ENCODE results near the gene CFAP99.
A peak's percentile ranks its signal among the peaks of the same experiment; 100 is the strongest.

CFAP99 gene

GRCh38 chr4:2469192-2469984, 50.6 kb downstream of the CFAP99 start:
- Histone ChIP-seq H3K4me3 (ENCODE audit: low read length, poor library complexity, severe bottlenecking) (peak overlapping the region; percentile 96), H2AFZ (ENCODE audit: low read length) (0 out of 2 replicates have a peak overlapping the region, but pooled peaks have one; percentile 7), H3K36me3 (ENCODE audit: insufficient read depth, low read length) (peaks cover 17% of the 10 kb centered on the region; the same call in 1 of the 2 replicates), H4K20me1 (ENCODE audit: insufficient read depth, low read length, poor library complexity, severe bottlenecking) (peaks cover 53% of the 10 kb centered on the region), H3K9ac (ENCODE audit: low read depth, low read length, poor library complexity, severe bottlenecking) (peak overlapping the region; percentile 99), H3K4me1 (ENCODE audit: insufficient read depth, low read length, poor library complexity, severe bottlenecking) (peaks cover 35% of the 10 kb centered on the region), H3K79me2 (ENCODE audit: insufficient read depth, low read length) (peaks cover 67% of the 10 kb centered on the region), H3K4me2 (ENCODE audit: low read depth, low read length, poor library complexity, severe bottlenecking) (peak overlapping the region; percentile 89), H3F3A (ENCODE audit: low read depth) (no peaks in the 10 kb centered on the region), H3K9me2 (replicated peaks; ENCODE audit: low read depth, low read length) (no peaks in the 10 kb centered on the region), H3K27me3 (ENCODE audit: insufficient read depth, low read length, poor library complexity, severe bottlenecking) (peaks cover 3% of the 10 kb centered on the region), H3K9me3 (ENCODE audit: insufficient read depth, low read depth, low read length) (no peaks in the 10 kb centered on the region)
- TF ChIP-seq EZH2phosphoT487 (IDR thresholded peaks at IDR 0.05; ENCODE audit: borderline replicate concordance) (no peak), CTCF (conservative IDR thresholded peaks at IDR 0.05; ENCODE audit: low read length) (no peak)

DNA sequence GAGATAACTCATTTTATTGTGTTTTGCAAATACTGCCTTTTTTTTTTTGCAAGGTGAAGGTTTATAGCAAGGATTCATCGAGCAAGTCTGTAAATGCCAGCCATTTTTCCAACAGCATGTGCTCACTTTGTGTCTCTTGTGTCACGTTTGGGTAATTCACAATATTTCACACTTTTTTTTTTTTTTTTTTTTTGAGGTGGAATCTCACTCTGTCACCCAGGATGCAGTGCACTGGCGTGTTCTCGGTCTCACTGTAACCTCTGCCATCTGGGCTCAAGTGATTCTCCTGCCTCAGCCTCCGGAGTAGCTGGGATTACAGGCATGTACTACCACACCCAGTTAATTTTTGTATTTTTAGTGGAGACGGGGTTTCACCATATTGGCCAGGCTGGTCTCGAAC, 52.0 kb downstream of the CFAP99 start:
- H2AFZ ChIP-seq (ENCODE audit: low read length) = no peak overlapping the region
- peaks cover 66% of the 10 kb centered on the region for H4K20me1 ChIP-seq (ENCODE audit: insufficient read depth, low read length, poor library complexity, severe bottlenecking)
- peaks cover 81% of the 10 kb centered on the region for H3K79me2 ChIP-seq (ENCODE audit: insufficient read depth, low read length)
- H3K9me3 ChIP-seq (ENCODE audit: insufficient read depth, low read depth, low read length) = no peaks in the 10 kb centered on the region
- H3F3A ChIP-seq (ENCODE audit: low read depth) = no peaks in the 10 kb centered on the region
- peak overlapping the region; percentile 96 for H3K4me3 ChIP-seq (ENCODE audit: low read length, poor library complexity, severe bottlenecking)
- H3K4me1 ChIP-seq (ENCODE audit: insufficient read depth, low read length, poor library complexity, severe bottlenecking) = peaks cover 39% of the 10 kb centered on the region
- TF ChIP-seq CTCF (conservative IDR thresholded peaks at IDR 0.05; ENCODE audit: low read length) (no peak), EZH2phosphoT487 (IDR thresholded peaks at IDR 0.05; ENCODE audit: borderline replicate concordance) (no peak)
- H3K4me2 ChIP-seq (ENCODE audit: low read depth, low read length, poor library complexity, severe bottlenecking) = peak overlapping the region; percentile 89
- peaks cover 17% of the 10 kb centered on the region; the same call in 1 of the 2 replicates for H3K36me3 ChIP-seq (ENCODE audit: insufficient read depth, low read length)
- H3K27me3 ChIP-seq (ENCODE audit: insufficient read depth, low read length, poor library complexity, severe bottlenecking) = peaks cover 3% of the 10 kb centered on the region
- H3K9ac ChIP-seq (ENCODE audit: low read depth, low read length, poor library complexity, severe bottlenecking) = peak overlapping the region; percentile 99
- H3K9me2 ChIP-seq (replicated peaks; ENCODE audit: low read depth, low read length) = no peaks in the 10 kb centered on the region

GRCh38 chr4:2472187-2472586, 53.4 kb downstream of the CFAP99 start:
- Histone ChIP-seq H3F3A (ENCODE audit: low read depth) (no peaks in the 10 kb centered on the region), H3K4me2 (ENCODE audit: low read depth, low read length, poor library complexity, severe bottlenecking) (peak overlapping the region; percentile 89), H3K79me2 (ENCODE audit: insufficient read depth, low read length) (peaks cover 95% of the 10 kb centered on the region), H3K9ac (ENCODE audit: low read depth, low read length, poor library complexity, severe bottlenecking) (no peak overlapping the region), H3K27me3 (ENCODE audit: insufficient read depth, low read length, poor library complexity, severe bottlenecking) (peaks cover 3% of the 10 kb centered on the region), H3K36me3 (ENCODE audit: insufficient read depth, low read length) (peaks cover 17% of the 10 kb centered on the region; the same call in 1 of the 2 replicates), H3K9me2 (replicated peaks; ENCODE audit: low read depth, low read length) (no peaks in the 10 kb centered on the region), H4K20me1 (ENCODE audit: insufficient read depth, low read length, poor library complexity, severe bottlenecking) (peaks cover 80% of the 10 kb centered on the region), H3K4me1 (ENCODE audit: insufficient read depth, low read length, poor library complexity, severe bottlenecking) (peaks cover 42% of the 10 kb centered on the region), H3K4me3 (ENCODE audit: low read length, poor library complexity, severe bottlenecking) (peak overlapping the region; percentile 96), H3K9me3 (ENCODE audit: insufficient read depth, low read depth, low read length) (no peaks in the 10 kb centered on the region), H2AFZ (ENCODE audit: low read length) (no peak overlapping the region)
- TF ChIP-seq EZH2phosphoT487 (IDR thresholded peaks at IDR 0.05; ENCODE audit: borderline replicate concordance) (no peak), CTCF (conservative IDR thresholded peaks at IDR 0.05; ENCODE audit: low read length) (no peak)
